SK-N-SH treated with all-trans-retinoic acid at 6 μM for 48 hours (cell line): Measurements from ENCODE around the gene CFAP20.

Source experiments
- BACH2 ChIP-seq: fragments of 250-450 bp; sonication (Bioruptor Pico); IDR thresholded peaks from 2 replicates; pipeline ENCODE4 v1.9.0; 2021; ENCODE audit warnings: mild to moderate bottlenecking, borderline replicate concordance
- OSR1 ChIP-seq: fragments of 250-450 bp; sonication (Bioruptor Pico); IDR thresholded peaks from 2 replicates; pipeline ENCODE4 v1.8.0; 2022; ENCODE audit warnings: moderate library complexity, mild to moderate bottlenecking, inconsistent platforms
- PATZ1 ChIP-seq: fragments of 250-450 bp; sonication (Bioruptor Pico); IDR thresholded peaks from 2 replicates; pipeline ENCODE4 v1.8.0; 2020; ENCODE audit warnings: mild to moderate bottlenecking, moderate library complexity, borderline replicate concordance
- PPARA ChIP-seq: fragments of 250-450 bp; sonication (Bioruptor Pico); IDR thresholded peaks from 2 replicates; pipeline ENCODE4 v1.5.0; 2020; ENCODE audit warnings: mild to moderate bottlenecking, borderline replicate concordance
- ZNF70 ChIP-seq: fragments of 450-650 bp; formaldehyde crosslinking; IDR thresholded peaks from 2 replicates; pipeline ENCODE4 v1.5.0; 2020; ENCODE audit warnings: mild to moderate bottlenecking, moderate library complexity
- ZNF8 ChIP-seq: fragments of 450-650 bp; formaldehyde crosslinking; IDR thresholded peaks from 2 replicates; pipeline ENCODE4 v1.5.0; 2020; ENCODE audit warnings: mild to moderate bottlenecking, moderate library complexity

- TF ChIP-seq PATZ1 (CRISPR knock-in tag) (no peak), OSR1 (CRISPR knock-in tag) (no peak), ZNF8 (CRISPR knock-in tag) (no peak), PPARA (no peak), ZNF70 (CRISPR knock-in tag) (no peak), BACH2 (no peak)
Observed at GRCh38 chr16:58099956-58100300, 29.3 kb downstream of the CFAP20 start.
